Measurements from ENCODE around the gene SLC10A3. TPM values are rescaled to one million over a fixed set of nuclear protein-coding genes. Genes with fewer than 3 reads are reported as not detected.

Gene SLC10A3
- total RNA-seq, 2 donors from 2014 or later, result 5.4 to 9.1 TPM

- TF ChIP-seq CTCF (conservative IDR thresholded peaks at IDR 0.05), result no peak
- Histone ChIP-seq H3K4me1 (ENCODE audit: control insufficient read depth, insufficient read depth, low read length) (no peaks in the 10 kb centered on the region), H3K9ac (ENCODE audit: extremely low read depth, low read length, poor library complexity, severe bottlenecking) (no peak overlapping the region), H3K27me3 (ENCODE audit: control insufficient read depth, insufficient read depth, low read length, poor library complexity, severe bottlenecking) (no peaks in the 10 kb centered on the region), H3K4me3 (ENCODE audit: low read length) (no peak overlapping the region), H3K9me3 (ENCODE audit: control insufficient read depth, low read length) (peaks cover 3% of the 10 kb centered on the region), H3K27ac (ENCODE audit: low read depth, low read length) (no peak overlapping the region), H3K36me3 (ENCODE audit: control insufficient read depth, insufficient read depth, low read length) (peaks cover 12% of the 10 kb centered on the region)
- Mint-ChIP-seq H3K4me3 (no peak overlapping the region), H3K27me3 (ENCODE audit: insufficient read depth) (no peaks in the 10 kb centered on the region), H3K27ac (no peak overlapping the region), H3K9me3 (peaks cover 64% of the 10 kb centered on the region), H3K36me3 (ENCODE audit: low read depth) (peaks cover 37% of the 10 kb centered on the region), H3K4me1 (no peaks in the 10 kb centered on the region)
- DNase-seq, result no peak
- WGBS, 2 experiments (ENCODE audit: insufficient coverage in 1 of 2, insufficient read length in 1 of 2), result 87 to 100% methylated on average over 2 to 5 of the region's 5 CpGs
Observed at GRCh38 chrX:154509455-154509854, 19.0 kb upstream of the SLC10A3 start.

- no peaks in the 10 kb centered on the region for H3K4me1 Mint-ChIP-seq
Observed at GRCh38 chrX:154508384-154508745, 17.9 kb upstream of the SLC10A3 start.

GRCh38 chrX:154507673-154508383 lies 17.4 kb upstream of the SLC10A3 start:
- Mint-ChIP-seq H3K4me3 (no peak overlapping the region), H3K27me3 (ENCODE audit: insufficient read depth) (no peaks in the 10 kb centered on the region), H3K27ac (no peak overlapping the region), H3K4me1 (no peaks in the 10 kb centered on the region), H3K36me3 (ENCODE audit: low read depth) (peaks cover 32% of the 10 kb centered on the region), H3K9me3 (peaks cover 67% of the 10 kb centered on the region)
- H3K27me3 ChIP-seq (ENCODE audit: control insufficient read depth, insufficient read depth, low read length, poor library complexity, severe bottlenecking), result no peaks in the 10 kb centered on the region
- no peak overlapping the region for H3K4me3 ChIP-seq (ENCODE audit: low read length)
- no peak overlapping the region for H3K9ac ChIP-seq (ENCODE audit: extremely low read depth, low read length, poor library complexity, severe bottlenecking)
- WGBS, 2 experiments (ENCODE audit: insufficient coverage in 1 of 2, insufficient read length in 1 of 2), result 92 to 96% methylated on average over 5 to 18 of the region's 24 CpGs
- no peak for TF ChIP-seq CTCF (conservative IDR thresholded peaks at IDR 0.05)
- H3K4me1 ChIP-seq (ENCODE audit: control insufficient read depth, insufficient read depth, low read length), result no peaks in the 10 kb centered on the region
- H3K36me3 ChIP-seq (ENCODE audit: control insufficient read depth, insufficient read depth, low read length), result peaks cover 12% of the 10 kb centered on the region
- peaks cover 3% of the 10 kb centered on the region for H3K9me3 ChIP-seq (ENCODE audit: control insufficient read depth, low read length)
- no peak overlapping the region for H3K27ac ChIP-seq (ENCODE audit: low read depth, low read length)
- no peak for DNase-seq

More at GRCh38 chrX:154508384-154508745, 17.9 kb upstream of the SLC10A3 start:
- WGBS, 2 experiments (ENCODE audit: insufficient coverage in 1 of 2, insufficient read length in 1 of 2), result 95 to 100% methylated on average over 1 to 12 of the region's 13 CpGs
- H3K27me3 ChIP-seq (ENCODE audit: control insufficient read depth, insufficient read depth, low read length, poor library complexity, severe bottlenecking), result no peaks in the 10 kb centered on the region
- H3K9me3 ChIP-seq (ENCODE audit: control insufficient read depth, low read length), result peaks cover 3% of the 10 kb centered on the region
- no peak overlapping the region for H3K4me3 ChIP-seq (ENCODE audit: low read length)
- no peaks in the 10 kb centered on the region for H3K27me3 Mint-ChIP-seq (ENCODE audit: insufficient read depth)
- no peak overlapping the region for H3K27ac ChIP-seq (ENCODE audit: low read depth, low read length)
- no peak for DNase-seq
- no peak overlapping the region for H3K4me3 Mint-ChIP-seq
- H3K9me3 Mint-ChIP-seq, result peaks cover 65% of the 10 kb centered on the region
- no peaks in the 10 kb centered on the region for H3K4me1 ChIP-seq (ENCODE audit: control insufficient read depth, insufficient read depth, low read length)
- no peak overlapping the region for H3K9ac ChIP-seq (ENCODE audit: extremely low read depth, low read length, poor library complexity, severe bottlenecking)
- H3K27ac Mint-ChIP-seq, result no peak overlapping the region
- TF ChIP-seq CTCF (conservative IDR thresholded peaks at IDR 0.05), result no peak
- H3K36me3 ChIP-seq (ENCODE audit: control insufficient read depth, insufficient read depth, low read length), result peaks cover 12% of the 10 kb centered on the region
- H3K36me3 Mint-ChIP-seq (ENCODE audit: low read depth), result peaks cover 32% of the 10 kb centered on the region
